Natural killer cell (primary cell): ENCODE data around the gene HOXC5. TPM values are rescaled to one million over a fixed set of nuclear protein-coding genes. Genes with fewer than 3 reads are reported as not detected.
A peak's percentile ranks its signal among the peaks of the same experiment; 100 is the strongest.

Source experiments
- ATAC-seq, 3 donors: fragments of 150-1000 bp in 2 of 3; fragments of 200-7000 bp in 1 of 3; cut with Tn5 transposase; 1 replicate in 1 of 3; 2 replicates in 2 of 3; pipeline ENCODE4 v1.10.0; 2021; ENCODE audit warnings: mild to moderate bottlenecking in 2 of 3, moderate library complexity in 2 of 3
- DNase-seq, 2 donors: peaks; one replicate each; pipeline versions ENCODE4 v3.0.0 to v3.0.0-alpha.2; 2013 to 2021; ENCODE audit warnings: mixed read lengths in 1 of 2
- H3K27ac ChIP-seq: one replicate; pipeline ENCODE4 v1.5.1; 2013; ENCODE audit warnings: mild to moderate bottlenecking, low read length
- H3K27me3 ChIP-seq: one replicate; pipeline ENCODE4 v1.6.1; 2013; ENCODE audit warnings: low read length; ENCODE audit not compliant: control insufficient read depth, insufficient read depth
- H3K36me3 ChIP-seq: one replicate; pipeline ENCODE4 v1.6.1; 2013; ENCODE audit warnings: low read length; ENCODE audit not compliant: control insufficient read depth, insufficient read depth
- H3K4me1 ChIP-seq: one replicate; pipeline ENCODE4 v1.6.1; 2013; ENCODE audit warnings: low read length; ENCODE audit not compliant: control insufficient read depth, insufficient read depth
- H3K4me3 ChIP-seq: one replicate; pipeline ENCODE4 v1.5.1; 2013; ENCODE audit warnings: low read length
- H3K9me3 ChIP-seq: one replicate; pipeline ENCODE4 v1.6.1; 2013; ENCODE audit warnings: low read length; ENCODE audit not compliant: control insufficient read depth, insufficient read depth
- H3K27ac Mint-ChIP-seq, 2 donors: one replicate each; pipeline ENCODE4 v1.8.0; 2022; ENCODE audit warnings: mild to moderate bottlenecking in 2 of 2, mixed read lengths in 2 of 2, moderate library complexity in 1 of 2
- H3K27me3 Mint-ChIP-seq, 2 donors: one replicate each; pipeline ENCODE4 v1.8.0; 2022; ENCODE audit warnings: low read depth in 2 of 2, mixed read lengths in 2 of 2
- H3K36me3 Mint-ChIP-seq: one replicate; pipeline ENCODE4 v1.8.0; 2022; ENCODE audit warnings: mixed read lengths
- H3K4me1 Mint-ChIP-seq, 2 donors: one replicate each; pipeline ENCODE4 v1.8.0; 2022; ENCODE audit warnings: mixed read lengths in 2 of 2
- H3K4me3 Mint-ChIP-seq: one replicate; pipeline ENCODE4 v1.8.0; 2022; ENCODE audit warnings: mild to moderate bottlenecking, moderate library complexity, mixed read lengths
- H3K9me3 Mint-ChIP-seq, 2 donors: one replicate each; pipeline ENCODE4 v1.8.0; 2022; ENCODE audit warnings: mixed read lengths in 2 of 2
- WGBS: methylation state at CpG from one replicate; pipeline ENCODE4 v1.1.7; 2013; ENCODE audit warnings: missing lambda C conversion rate; ENCODE audit not compliant: insufficient coverage; 5-methylcytosine and 5-hydroxymethylcytosine counted together
- intact Hi-C: fragments of 100-400 bp; cut with micrococcal nuclease; formaldehyde crosslinking; loops from one replicate; pipeline ENCODE4 v1.14.2; 2022
- total RNA-seq, 4 donors: library from RNA; stranded (reverse); fragments of 120-200 nt in 1 of 4; gene quantifications; one replicate each; pipeline versions ENCODE4 v1.2.3 to v1.2.4, GENCODE V29; 2013 to 2022
- TF ChIP-seq, protein P1 (sequence below): fragments of 200-600 bp; IDR thresholded peaks from one replicate; pipeline ENCODE4 v1.8.0; 2022; ENCODE audit warnings: antibody characterized with exemption

Gene HOXC5
- total RNA-seq, 3 donors from 2014 or later (not counting 1 experiment from before 2014, with no cell fraction given) = 0.20 TPM; not detected in 2

DNA sequence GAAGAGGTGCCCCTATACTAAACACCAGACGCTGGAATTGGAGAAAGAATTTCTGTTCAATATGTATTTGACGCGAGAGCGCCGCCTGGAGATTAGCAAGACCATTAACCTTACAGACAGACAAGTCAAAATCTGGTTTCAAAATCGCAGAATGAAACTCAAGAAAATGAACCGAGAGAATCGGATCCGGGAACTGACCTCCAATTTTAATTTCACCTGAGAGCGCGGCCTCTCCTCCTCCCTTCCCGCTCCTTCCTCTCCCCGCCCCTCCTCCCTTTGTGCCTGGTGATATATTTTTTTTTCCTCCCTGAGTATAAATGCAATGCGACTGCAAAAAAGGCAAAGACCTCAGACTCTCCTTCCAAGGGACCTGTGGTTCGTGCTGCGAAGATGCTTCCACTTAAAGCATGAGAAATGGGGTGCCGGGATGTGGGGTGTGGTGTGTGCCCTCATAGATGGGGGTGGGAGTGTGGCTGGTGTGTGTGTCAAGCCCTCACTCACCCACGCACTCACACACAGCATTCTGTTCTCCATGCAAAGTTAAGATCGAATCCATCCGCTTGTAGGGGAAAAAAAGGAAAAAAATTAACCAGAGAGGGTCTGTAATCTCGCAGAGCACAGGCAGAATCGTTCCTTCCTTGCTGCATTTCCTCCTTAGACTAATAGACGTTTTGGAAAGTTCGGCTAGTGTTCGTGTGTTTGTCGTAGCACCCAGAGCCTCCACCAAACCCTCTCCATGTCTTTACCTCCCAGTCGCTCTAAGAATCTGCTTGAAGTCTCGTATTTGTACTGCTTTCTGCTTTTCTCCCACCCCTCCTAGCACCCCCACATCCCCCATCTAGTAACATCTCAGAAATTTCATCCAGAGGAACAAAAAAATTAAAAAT, 43.4 kb upstream of the HOXC5 start:
- no peaks in the 10 kb centered on the region for H3K9me3 Mint-ChIP-seq
- Histone ChIP-seq H3K27me3 (peaks cover 92% of the 10 kb centered on the region), H3K27ac (no peak overlapping the region), H3K4me1 (peaks cover 36% of the 10 kb centered on the region), H3K4me3 (no peak overlapping the region), H3K9me3 (peaks cover 5% of the 10 kb centered on the region), H3K36me3 (no peaks in the 10 kb centered on the region)
- WGBS = 4% methylated on average over 25 of the region's 28 CpGs
- peaks cover 5% of the 10 kb centered on the region for H3K36me3 Mint-ChIP-seq
- TF ChIP-seq, protein P1, sequence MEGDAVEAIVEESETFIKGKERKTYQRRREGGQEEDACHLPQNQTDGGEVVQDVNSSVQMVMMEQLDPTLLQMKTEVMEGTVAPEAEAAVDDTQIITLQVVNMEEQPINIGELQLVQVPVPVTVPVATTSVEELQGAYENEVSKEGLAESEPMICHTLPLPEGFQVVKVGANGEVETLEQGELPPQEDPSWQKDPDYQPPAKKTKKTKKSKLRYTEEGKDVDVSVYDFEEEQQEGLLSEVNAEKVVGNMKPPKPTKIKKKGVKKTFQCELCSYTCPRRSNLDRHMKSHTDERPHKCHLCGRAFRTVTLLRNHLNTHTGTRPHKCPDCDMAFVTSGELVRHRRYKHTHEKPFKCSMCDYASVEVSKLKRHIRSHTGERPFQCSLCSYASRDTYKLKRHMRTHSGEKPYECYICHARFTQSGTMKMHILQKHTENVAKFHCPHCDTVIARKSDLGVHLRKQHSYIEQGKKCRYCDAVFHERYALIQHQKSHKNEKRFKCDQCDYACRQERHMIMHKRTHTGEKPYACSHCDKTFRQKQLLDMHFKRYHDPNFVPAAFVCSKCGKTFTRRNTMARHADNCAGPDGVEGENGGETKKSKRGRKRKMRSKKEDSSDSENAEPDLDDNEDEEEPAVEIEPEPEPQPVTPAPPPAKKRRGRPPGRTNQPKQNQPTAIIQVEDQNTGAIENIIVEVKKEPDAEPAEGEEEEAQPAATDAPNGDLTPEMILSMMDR = peak; percentile 51
- no peak overlapping the region for H3K27ac Mint-ChIP-seq
- H3K4me3 Mint-ChIP-seq = peak overlapping the region; percentile 56
- ATAC-seq (no peak), DNase-seq (peak in 1 of 2 donors; percentile 70)
- peaks cover 91 to 94% of the 10 kb centered on the region in 2 donors for H3K27me3 Mint-ChIP-seq
- H3K4me1 Mint-ChIP-seq = peaks cover 41 to 60% of the 10 kb centered on the region in 2 donors
- intact Hi-C loops = loop anchor here (2.0 to 10.0 kb wide), 2 partner anchors 13 to 195 kb away; no protein-coding TSS in a partner anchor

DNA sequence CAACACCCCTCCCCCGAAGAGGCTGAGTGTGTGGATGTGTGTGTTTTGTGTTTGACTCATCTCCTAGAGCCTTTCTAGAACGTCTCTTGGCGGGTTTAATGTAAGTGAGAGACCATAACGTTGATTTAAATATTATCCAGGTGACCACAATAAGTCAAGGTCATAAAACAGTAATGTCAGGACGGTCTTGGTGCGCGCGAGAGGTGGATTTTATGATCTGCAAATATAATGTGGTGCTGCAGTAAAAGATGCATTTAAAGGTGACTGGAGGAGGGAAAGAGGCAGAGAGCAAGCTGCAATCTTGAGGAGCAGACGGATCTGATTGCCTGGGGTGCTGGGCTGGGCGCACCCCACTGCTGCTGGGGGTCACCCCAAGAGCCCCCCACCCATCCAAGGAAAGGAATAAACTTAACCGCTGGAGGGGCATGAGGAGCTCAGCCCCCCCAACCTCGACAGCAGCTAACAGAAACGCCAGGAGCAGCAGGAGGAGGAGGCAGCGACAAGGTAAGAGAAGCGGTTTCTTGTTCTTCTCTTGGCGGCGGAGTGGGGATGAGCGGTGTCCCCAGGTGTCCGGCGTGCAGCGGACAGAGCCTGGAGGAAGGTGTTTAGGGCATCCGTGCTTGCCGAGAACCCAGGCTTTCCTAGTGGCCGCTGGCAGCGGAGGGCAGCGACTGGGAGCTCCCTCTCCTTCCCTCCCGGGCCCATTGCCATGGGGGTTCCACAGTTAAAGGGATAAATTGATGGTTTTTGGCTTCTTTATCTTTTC, 42.4 kb upstream of the HOXC5 start:
- Mint-ChIP-seq H3K27me3 (peaks cover 93% of the 10 kb centered on the region in 2 donors), H3K4me1 (peaks cover 44 to 61% of the 10 kb centered on the region in 2 donors), H3K36me3 (peaks cover 5% of the 10 kb centered on the region), H3K27ac (peak overlapping the region in 1 of 2 donors; percentile 16), H3K9me3 (no peaks in the 10 kb centered on the region), H3K4me3 (peak overlapping the region; percentile 33)
- Histone ChIP-seq H3K27ac (no peak overlapping the region), H3K27me3 (peaks cover 95% of the 10 kb centered on the region), H3K9me3 (peaks cover under 1% of the 10 kb centered on the region), H3K4me1 (peaks cover 37% of the 10 kb centered on the region), H3K4me3 (no peak overlapping the region), H3K36me3 (no peaks in the 10 kb centered on the region)
- intact Hi-C loops = no loop called here
- DNase-seq (no peak), ATAC-seq (no peak)
- WGBS = 11% methylated on average over 22 of the region's 27 CpGs
- TF ChIP-seq, protein P1 = no peak

DNA sequence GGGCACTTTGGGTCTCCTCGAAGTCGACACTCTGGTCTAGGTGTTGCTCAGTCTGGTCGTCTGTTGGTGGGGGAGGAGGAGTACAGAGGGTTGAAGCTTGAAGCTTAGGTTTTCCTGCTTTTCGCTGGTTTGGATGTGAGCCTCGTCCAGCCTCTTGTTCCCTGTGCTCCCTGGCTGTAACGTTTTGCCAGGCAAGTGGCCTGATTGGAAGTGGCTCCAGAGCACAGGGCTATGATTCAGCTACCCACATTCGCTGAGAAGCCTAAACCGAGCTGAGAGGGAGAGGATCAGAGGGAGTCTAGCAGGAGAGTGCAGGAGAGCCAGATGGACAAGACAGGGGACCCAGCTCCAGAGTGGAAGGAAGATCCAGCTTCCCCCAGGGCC, 41.8 kb upstream of the HOXC5 start:
- Mint-ChIP-seq H3K36me3 (peaks cover 5% of the 10 kb centered on the region), H3K27ac (no peak overlapping the region), H3K27me3 (peaks cover 93 to 95% of the 10 kb centered on the region in 2 donors), H3K4me1 (peaks cover 47 to 63% of the 10 kb centered on the region in 2 donors), H3K4me3 (no peak overlapping the region), H3K9me3 (no peaks in the 10 kb centered on the region)
- TF ChIP-seq, protein P1 = no peak
- H3K9me3 ChIP-seq = no peaks in the 10 kb centered on the region
- intact Hi-C loops = no loop called here
- DNase-seq = no peak
- no peak for ATAC-seq
- peaks cover 95% of the 10 kb centered on the region for H3K27me3 ChIP-seq
- no peaks in the 10 kb centered on the region for H3K36me3 ChIP-seq
- peaks cover 37% of the 10 kb centered on the region for H3K4me1 ChIP-seq
- no peak overlapping the region for H3K4me3 ChIP-seq
- 4% methylated on average over 8 of the region's 8 CpGs for WGBS
- H3K27ac ChIP-seq = no peak overlapping the region
